Measurements from ENCODE around the gene CBARP. TPM values are rescaled to one million over a fixed set of nuclear protein-coding genes. Genes with fewer than 3 reads are reported as not detected.
A peak's percentile ranks its signal among the peaks of the same experiment; 100 is the strongest.

Gene CBARP
- total and polyA plus RNA-seq, 9 donors: 0.45 to 21.1 (median 1.6) TPM; not detected in 1

GRCh38 chr19:1270854-1271527, 33.2 kb upstream of the CBARP start:
- H3K27ac ChIP-seq: peak overlapping the region; percentile 18 to 92
- peaks cover 37% of the 10 kb centered on the region for H3K4me1 ChIP-seq (ENCODE audit: insufficient read depth)
- WGBS, 3 donors: 36 to 56% (median 41%) methylated on average over 23 to 26 of the region's 26 CpGs
- peak in 4 of 5 donors; percentile 46 to 57 (median 53) for DNase-seq
- peak overlapping the region; percentile 74 for H3K4me3 ChIP-seq
- H3K27me3 ChIP-seq: no peaks in the 10 kb centered on the region
- H3K36me3 ChIP-seq: no peaks in the 10 kb centered on the region
- intact Hi-C loops (cut with DNase I): loop anchor here in 1 of 4 donors (10.0 kb wide), 1 partner anchor 114 kb away; the partner anchor contains the start of gene NDUFS7
- H3K9me3 ChIP-seq: no peaks in the 10 kb centered on the region
- TF ChIP-seq, protein P1, sequence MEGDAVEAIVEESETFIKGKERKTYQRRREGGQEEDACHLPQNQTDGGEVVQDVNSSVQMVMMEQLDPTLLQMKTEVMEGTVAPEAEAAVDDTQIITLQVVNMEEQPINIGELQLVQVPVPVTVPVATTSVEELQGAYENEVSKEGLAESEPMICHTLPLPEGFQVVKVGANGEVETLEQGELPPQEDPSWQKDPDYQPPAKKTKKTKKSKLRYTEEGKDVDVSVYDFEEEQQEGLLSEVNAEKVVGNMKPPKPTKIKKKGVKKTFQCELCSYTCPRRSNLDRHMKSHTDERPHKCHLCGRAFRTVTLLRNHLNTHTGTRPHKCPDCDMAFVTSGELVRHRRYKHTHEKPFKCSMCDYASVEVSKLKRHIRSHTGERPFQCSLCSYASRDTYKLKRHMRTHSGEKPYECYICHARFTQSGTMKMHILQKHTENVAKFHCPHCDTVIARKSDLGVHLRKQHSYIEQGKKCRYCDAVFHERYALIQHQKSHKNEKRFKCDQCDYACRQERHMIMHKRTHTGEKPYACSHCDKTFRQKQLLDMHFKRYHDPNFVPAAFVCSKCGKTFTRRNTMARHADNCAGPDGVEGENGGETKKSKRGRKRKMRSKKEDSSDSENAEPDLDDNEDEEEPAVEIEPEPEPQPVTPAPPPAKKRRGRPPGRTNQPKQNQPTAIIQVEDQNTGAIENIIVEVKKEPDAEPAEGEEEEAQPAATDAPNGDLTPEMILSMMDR (IDR thresholded peaks at IDR 0.05): no peak
- TF ChIP-seq EP300 (IDR thresholded peaks at IDR 0.05): no peak
- TF ChIP-seq POLR2A (IDR thresholded peaks at IDR 0.05): no peak

DNA sequence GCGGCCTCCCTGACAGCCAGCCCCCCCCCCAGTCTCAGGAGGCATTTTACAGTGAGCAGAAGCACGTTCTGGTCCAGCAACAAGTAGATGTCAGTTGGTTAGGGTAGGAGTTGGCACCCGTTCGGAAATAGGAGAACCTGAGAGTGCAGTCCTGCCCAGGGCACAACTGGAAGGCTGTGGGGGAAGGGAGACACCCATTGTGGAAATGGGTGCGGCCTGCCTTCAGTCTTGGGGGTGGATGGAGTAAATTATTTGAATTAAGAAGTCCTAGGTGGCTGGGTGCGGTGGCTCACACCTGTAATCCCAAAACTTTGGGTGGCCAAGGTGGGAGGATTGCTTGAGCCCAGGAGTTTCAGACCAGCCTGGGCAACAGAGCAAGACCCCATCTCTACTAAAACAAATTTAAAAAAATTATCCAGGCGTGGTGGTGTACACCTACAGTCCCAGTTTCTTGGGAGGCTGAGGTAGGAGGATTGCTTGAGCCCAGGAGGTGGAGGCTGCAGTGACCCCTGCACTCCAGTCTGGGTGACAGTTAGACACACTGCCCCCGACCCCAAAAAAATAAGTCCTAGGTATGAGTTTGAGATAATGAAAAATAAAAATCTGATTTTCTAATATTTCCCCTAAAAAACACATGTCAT, 32.5 kb upstream of the CBARP start:
- H3K27ac ChIP-seq: peak overlapping the region; percentile 92 to 100
- H3K9me3 ChIP-seq: no peaks in the 10 kb centered on the region
- no peak for DNase-seq
- intact Hi-C loops (cut with DNase I): loop anchor here in 1 of 4 donors (10.0 kb wide), 1 partner anchor 114 kb away; the partner anchor contains the start of gene NDUFS7
- H3K4me3 ChIP-seq: peak overlapping the region; percentile 74
- TF ChIP-seq EP300 (IDR thresholded peaks at IDR 0.05): no peak
- no peak for TF ChIP-seq POLR2A (IDR thresholded peaks at IDR 0.05)
- TF ChIP-seq, protein P1 (IDR thresholded peaks at IDR 0.05): no peak
- peaks cover 41% of the 10 kb centered on the region for H3K4me1 ChIP-seq (ENCODE audit: insufficient read depth)
- no peaks in the 10 kb centered on the region for H3K36me3 ChIP-seq
- H3K27me3 ChIP-seq: no peaks in the 10 kb centered on the region
- WGBS, 3 donors: 16 to 25% (median 23%) methylated on average over 8 of the region's 8 CpGs

- peak overlapping the region; percentile 74 for H3K4me3 ChIP-seq
- H3K9me3 ChIP-seq: no peaks in the 10 kb centered on the region
- peak; percentile 89 to 94 (median 92) for DNase-seq
- 0 to 1% (median 1%) methylated on average over 37 to 64 of the region's 64 CpGs for WGBS, 3 donors
- peak overlapping the region; percentile 92 to 100 for H3K27ac ChIP-seq
- TF ChIP-seq POLR2A (IDR thresholded peaks at IDR 0.05): peak; percentile 43
- peak; percentile 39 for TF ChIP-seq EP300 (IDR thresholded peaks at IDR 0.05)
- TF ChIP-seq, protein P1 (IDR thresholded peaks at IDR 0.05): peak in 1 of 3 donors; percentile 19
- no peaks in the 10 kb centered on the region for H3K27me3 ChIP-seq
- intact Hi-C loops (cut with DNase I): loop anchor here in 1 of 4 donors (10.0 kb wide), 1 partner anchor 115 kb away; the partner anchor contains the start of gene NDUFS7
- H3K4me1 ChIP-seq (ENCODE audit: insufficient read depth): peaks cover 39% of the 10 kb centered on the region
- H3K36me3 ChIP-seq: no peaks in the 10 kb centered on the region
Measured at GRCh38 chr19:1269478-1270212, 31.8 kb upstream of the CBARP start.

GRCh38 chr19:1269065-1269477, 31.3 kb upstream of the CBARP start, which contains the start of gene CIRBP:
Gene CIRBP, plus strand, starts transcription at chr19:1269332. Its CDS starts 1,602 bp downstream, at chr19:1270934.
- peak within 1 kb of the TSS; percentile 92 to 100 for H3K27ac ChIP-seq
- H3K4me3 ChIP-seq: peak within 1 kb of the TSS; percentile 74
- no peaks in the 10 kb centered on the region for H3K9me3 ChIP-seq
- DNase-seq: peak; percentile 100
- WGBS, 3 donors: 0% methylated on average over 21 to 50 of the region's 50 CpGs
- intact Hi-C loops (cut with DNase I): no loop called here
- no peaks in the 10 kb centered on the region for H3K36me3 ChIP-seq
- H3K4me1 ChIP-seq (ENCODE audit: insufficient read depth): peaks cover 38% of the 10 kb centered on the region
- H3K27me3 ChIP-seq: no peaks in the 10 kb centered on the region
- TF ChIP-seq, protein P1 (IDR thresholded peaks at IDR 0.05): no peak
- TF ChIP-seq POLR2A (IDR thresholded peaks at IDR 0.05) (peak; percentile 100), EP300 (IDR thresholded peaks at IDR 0.05) (no peak)

Data from ovary (tissue), 9 donors.